Neutrophil (primary cell): ENCODE measurements around the gene IFI27.

Source experiments
- H3K27ac ChIP-seq: fragments of 200-600 bp; sonication (generic); 2 replicates; pipeline ENCODE4 v1.5.1; 2016; ENCODE audit warnings: mild to moderate bottlenecking, moderate library complexity
- H3K27me3 ChIP-seq: fragments of 200-600 bp; sonication (generic); 2 replicates; pipeline ENCODE4 v1.6.0; 2016; ENCODE audit warnings: mild to moderate bottlenecking
- H3K36me3 ChIP-seq: fragments of 200-600 bp; sonication (generic); 2 replicates; pipeline ENCODE4 v1.5.1; 2017
- H3K4me1 ChIP-seq, 2 experiments: fragments of 200-600 bp in 1 of 2; sonication (generic) in 1 of 2; 1 replicate in 1 of 2; 2 replicates in 1 of 2; pipeline versions ENCODE4 v1.5.1 to v1.6.1; 2013 to 2016; ENCODE audit warnings: low read depth in 1 of 2, low read length in 1 of 2, mild to moderate bottlenecking in 1 of 2, moderate library complexity in 1 of 2; ENCODE audit not compliant: control insufficient read depth in 1 of 2, insufficient read depth in 1 of 2
- H3K4me3 ChIP-seq, 2 experiments: fragments of 200-600 bp in 1 of 2; sonication (generic) in 1 of 2; 1 replicate in 1 of 2; 2 replicates in 1 of 2; pipeline ENCODE4 v1.5.1; 2013 to 2016; ENCODE audit warnings: low read depth in 1 of 2, low read length in 1 of 2, mild to moderate bottlenecking in 1 of 2, moderate library complexity in 1 of 2
- H3K9me3 ChIP-seq: fragments of 200-600 bp; sonication (generic); 2 replicates; pipeline ENCODE4 v1.5.1; 2016
- TF ChIP-seq, protein P1 (sequence below): fragments of 200-600 bp; sonication (generic); IDR thresholded peaks from 2 replicates; pipeline ENCODE4 v1.5.1; 2016; ENCODE audit warnings: antibody characterized with exemption

Gene IFI27

DNA sequence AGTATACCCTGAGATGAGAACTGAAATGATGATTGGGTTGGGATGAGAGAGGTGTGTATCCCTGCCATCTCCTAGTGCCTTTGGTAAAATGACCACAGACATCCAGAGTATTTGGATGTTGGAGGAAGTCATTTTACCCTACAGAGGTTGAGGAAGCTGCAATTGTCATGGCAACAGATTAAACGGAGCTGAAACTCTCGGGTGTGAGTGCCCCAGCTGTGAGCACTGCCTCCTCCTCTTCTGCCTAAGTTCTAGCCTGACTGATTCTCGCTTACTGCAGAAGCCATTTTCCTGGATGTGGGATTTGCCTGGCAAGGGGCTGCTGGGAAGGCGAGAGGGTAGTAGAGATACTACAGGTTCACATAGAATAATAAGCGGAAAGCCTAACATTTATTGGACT lies 53.3 kb downstream of the IFI27 start:
- H3K4me1 ChIP-seq: peaks cover 0 to 2% of the 10 kb centered on the region in 2 experiments
- TF ChIP-seq, protein P1, sequence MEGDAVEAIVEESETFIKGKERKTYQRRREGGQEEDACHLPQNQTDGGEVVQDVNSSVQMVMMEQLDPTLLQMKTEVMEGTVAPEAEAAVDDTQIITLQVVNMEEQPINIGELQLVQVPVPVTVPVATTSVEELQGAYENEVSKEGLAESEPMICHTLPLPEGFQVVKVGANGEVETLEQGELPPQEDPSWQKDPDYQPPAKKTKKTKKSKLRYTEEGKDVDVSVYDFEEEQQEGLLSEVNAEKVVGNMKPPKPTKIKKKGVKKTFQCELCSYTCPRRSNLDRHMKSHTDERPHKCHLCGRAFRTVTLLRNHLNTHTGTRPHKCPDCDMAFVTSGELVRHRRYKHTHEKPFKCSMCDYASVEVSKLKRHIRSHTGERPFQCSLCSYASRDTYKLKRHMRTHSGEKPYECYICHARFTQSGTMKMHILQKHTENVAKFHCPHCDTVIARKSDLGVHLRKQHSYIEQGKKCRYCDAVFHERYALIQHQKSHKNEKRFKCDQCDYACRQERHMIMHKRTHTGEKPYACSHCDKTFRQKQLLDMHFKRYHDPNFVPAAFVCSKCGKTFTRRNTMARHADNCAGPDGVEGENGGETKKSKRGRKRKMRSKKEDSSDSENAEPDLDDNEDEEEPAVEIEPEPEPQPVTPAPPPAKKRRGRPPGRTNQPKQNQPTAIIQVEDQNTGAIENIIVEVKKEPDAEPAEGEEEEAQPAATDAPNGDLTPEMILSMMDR: no peak

DNA sequence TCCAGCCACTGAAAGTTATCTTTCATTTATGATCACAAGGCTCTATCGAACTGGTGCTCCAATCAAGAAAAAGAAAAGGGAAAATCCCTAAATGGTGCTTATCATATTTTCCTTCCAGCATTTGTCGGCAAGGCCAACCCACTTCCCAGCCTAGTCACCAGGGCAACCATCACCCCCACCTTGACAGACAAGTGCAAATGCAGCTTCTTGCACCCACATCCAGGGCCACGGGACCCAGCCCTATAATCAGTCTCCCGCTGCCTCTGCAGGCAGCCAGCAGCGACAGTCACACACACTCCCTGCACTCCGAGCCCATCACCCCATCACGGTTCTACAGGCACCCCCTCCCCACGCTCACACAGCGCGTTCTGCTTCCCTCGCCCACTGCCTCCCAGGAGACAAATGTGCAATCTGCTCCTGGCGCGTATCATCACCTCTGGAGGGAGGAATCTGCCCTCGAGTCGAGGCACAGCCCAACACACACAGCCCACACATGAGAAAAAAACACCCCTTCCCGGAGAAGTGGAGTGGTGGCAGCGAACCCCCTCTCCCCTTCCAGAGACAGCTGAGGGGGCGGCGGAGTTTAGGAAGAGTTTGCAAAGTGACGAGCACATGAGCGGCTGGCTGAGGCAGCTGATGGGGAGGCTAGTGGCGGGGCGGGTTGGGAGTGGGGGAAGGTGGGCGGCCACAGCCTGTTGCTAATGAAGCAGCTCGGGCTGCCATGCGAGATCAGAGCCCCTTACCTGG lies 54.3 kb downstream of the IFI27 start:
- Histone ChIP-seq H3K4me3 (no peak overlapping the region), H3K27me3 (peaks cover 6% of the 10 kb centered on the region), H3K9me3 (no peaks in the 10 kb centered on the region), H3K36me3 (no peaks in the 10 kb centered on the region), H3K4me1 (peaks cover 0 to 2% of the 10 kb centered on the region in 2 experiments), H3K27ac (no peak overlapping the region)
- TF ChIP-seq, protein P1: no peak

More for the DNA sequence above, 53.3 kb downstream of the IFI27 start:
- Histone ChIP-seq H3K4me3 (no peak overlapping the region), H3K27ac (no peak overlapping the region), H3K9me3 (no peaks in the 10 kb centered on the region), H3K27me3 (peaks cover 7% of the 10 kb centered on the region), H3K36me3 (no peaks in the 10 kb centered on the region)

DNA sequence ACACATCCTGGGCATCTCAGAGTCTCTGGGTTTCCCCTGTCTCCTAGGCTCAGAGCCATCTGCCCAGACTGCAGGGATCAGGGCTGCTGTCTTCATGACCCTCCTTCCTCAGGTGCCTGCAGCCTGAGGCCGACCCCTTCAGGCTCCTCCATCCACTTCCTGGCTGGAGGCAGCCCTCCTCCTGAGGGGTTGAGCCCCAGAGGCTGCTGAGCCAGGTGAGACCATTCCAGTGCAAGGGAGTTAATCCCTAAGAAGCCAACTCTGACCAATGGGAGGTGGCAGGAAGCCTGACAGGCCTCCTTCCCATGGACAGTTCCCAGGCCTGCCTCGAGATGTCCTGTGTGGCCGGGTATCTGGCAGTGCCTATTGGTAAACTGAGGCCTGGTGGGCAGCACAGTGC lies 55.2 kb downstream of the IFI27 start:
- Histone ChIP-seq H3K36me3 (no peaks in the 10 kb centered on the region), H3K4me1 (peaks cover 0 to 7% of the 10 kb centered on the region in 2 experiments), H3K9me3 (no peaks in the 10 kb centered on the region), H3K27ac (no peak overlapping the region), H3K4me3 (no peak overlapping the region), H3K27me3 (peaks cover 6% of the 10 kb centered on the region)
- TF ChIP-seq, protein P1: no peak
